ENCODE measurements around the gene NEU2.

DNA sequence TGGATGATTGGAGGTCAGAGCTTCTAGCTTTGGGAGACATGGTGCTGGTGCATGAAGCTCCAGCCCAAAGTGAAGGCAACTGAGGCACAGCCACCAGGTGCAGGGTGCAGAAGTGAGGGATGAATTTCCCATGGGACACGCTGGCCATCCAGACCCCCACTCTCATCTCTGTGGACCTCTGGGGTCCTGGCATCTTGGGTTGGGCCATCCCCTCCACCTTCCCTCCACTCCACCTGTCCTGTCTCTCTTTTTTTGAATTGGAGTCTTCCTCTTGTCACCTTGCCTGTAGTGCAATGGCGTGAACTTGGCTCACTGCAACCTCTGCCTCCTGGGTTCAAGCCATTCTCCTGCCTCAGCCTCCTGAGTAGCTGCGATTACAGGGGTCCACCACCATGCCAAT lies 22.8 kb upstream of the NEU2 start:
- TF ChIP-seq SPI1 (IDR thresholded peaks at IDR 0.05; ENCODE audit: low read depth, low read length) = no peak
- TF ChIP-seq POLR2AphosphoS5 (IDR thresholded peaks at IDR 0.05; ENCODE audit: low read depth, low read length) = no peak
- no peak for TF ChIP-seq POLR2A (IDR thresholded peaks at IDR 0.05; ENCODE audit: low read depth, low read length)
- no peak for TF ChIP-seq TAF1 (IDR thresholded peaks at IDR 0.05; ENCODE audit: low read depth, low read length)
- TF ChIP-seq PAX5 (IDR thresholded peaks at IDR 0.05; ENCODE audit: insufficient read depth, low read length, severe bottlenecking) = no peak
- no peak for TF ChIP-seq POU2F2 (IDR thresholded peaks at IDR 0.05; ENCODE audit: low read depth, low read length)
